GM18511 (cell line): ENCODE measurements around the gene ADK.

ENCODE experiments used
- ATAC-seq: cut with Tn5 transposase; IDR thresholded peaks from one replicate; pipeline ENCODE4 v1.9.1; 2021; ENCODE audit warnings: mild to moderate bottlenecking, moderate library complexity; ENCODE audit not compliant: unreplicated experiment

ADK gene

DNA sequence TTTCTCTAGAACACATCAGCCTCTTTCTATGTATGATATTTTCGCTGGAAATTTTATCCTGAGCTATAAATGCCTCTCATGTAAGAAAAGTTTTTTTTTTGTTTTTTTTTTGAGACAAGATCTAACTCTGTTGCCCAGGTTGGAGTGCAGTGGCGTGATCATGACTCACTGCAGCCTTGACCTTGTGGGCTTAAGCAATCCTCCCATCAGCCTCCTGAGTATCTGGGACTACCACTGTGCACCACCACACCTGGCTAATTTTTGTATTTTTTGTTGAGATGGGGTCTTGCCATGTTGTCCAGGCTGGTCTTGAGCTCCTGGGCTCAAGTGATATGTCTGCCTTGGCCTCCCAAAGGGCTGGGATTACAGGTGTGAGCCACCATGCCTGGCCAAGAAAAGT, 80.4 kb downstream of the ADK start:
- ATAC-seq: no peak

DNA sequence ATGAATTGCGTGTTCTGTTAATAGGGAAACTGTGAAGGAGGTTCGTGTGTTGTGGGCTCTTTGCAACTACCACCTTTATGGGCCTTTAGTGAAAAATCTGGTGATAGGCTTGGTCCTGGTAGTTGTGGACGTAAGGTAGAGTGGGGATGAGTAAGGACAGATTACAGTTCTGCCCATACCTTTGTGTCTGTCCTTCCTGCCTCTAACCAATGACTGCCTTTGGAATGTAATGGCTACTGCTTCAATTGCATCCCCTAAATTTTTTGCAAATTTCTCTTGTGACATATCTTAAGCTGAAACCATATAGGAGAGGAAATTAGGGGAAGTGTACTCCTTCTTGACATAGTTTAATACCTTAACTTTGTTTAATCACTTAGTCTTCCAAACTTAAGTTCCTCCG, 82.3 kb downstream of the ADK start:
- ATAC-seq: no peak

DNA sequence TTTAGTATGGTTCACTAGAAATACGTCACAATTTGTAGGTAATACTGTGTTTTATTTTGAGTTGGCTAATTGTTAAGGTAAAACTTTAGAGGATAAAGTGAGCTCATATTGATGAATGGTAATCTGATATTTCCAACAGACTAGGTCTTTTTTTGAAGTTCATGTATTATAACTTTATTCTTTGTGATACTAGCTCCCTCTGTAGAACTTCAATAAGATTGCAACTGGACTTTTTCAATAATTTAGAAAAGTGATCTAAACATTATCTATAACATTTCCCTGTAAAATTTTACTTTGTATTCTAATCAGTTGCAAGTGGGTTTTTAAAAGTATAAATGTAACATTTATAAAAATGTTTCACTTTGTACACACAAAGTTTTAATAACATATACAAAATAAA, 83.5 kb downstream of the ADK start:
- no peak for ATAC-seq

DNA sequence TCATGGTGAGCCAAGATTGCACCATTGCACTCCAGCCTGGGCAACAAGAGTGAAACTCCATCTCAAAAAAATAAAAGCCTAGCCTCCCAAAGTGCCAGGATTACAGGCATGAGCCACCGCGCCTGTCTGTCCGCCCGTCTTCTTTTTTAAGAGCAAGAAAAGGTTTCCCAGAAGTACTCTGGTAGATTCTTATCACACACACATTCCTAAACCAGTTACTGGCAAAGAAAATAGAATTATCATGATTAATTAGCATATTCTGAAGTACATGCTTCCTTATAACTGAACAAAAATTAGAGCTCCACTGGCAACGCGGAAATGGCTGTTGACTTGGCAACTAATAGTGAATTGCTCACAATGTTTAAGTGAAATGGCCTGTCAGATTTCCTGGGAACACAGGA, 87.0 kb downstream of the ADK start:
- ATAC-seq: no peak

DNA sequence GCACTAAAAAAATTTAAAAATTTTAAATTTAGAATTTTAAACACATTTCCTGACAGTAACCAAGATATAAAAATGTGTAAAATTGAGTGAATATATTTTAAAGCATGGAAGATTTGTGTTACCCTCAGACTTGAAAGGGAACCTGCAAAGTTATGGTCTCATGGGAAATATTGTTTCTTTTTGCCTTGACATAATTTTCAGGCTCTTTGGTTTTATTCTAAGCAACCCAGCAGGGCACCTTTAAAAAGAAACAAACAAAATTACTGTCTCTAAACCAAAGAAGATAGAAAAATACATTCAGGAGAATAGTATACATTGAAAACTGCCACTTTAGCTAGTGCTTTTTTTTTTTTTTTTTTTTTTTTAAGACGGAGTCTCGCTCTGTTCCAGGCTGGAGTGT, 87.5 kb downstream of the ADK start:
- no peak for ATAC-seq

DNA sequence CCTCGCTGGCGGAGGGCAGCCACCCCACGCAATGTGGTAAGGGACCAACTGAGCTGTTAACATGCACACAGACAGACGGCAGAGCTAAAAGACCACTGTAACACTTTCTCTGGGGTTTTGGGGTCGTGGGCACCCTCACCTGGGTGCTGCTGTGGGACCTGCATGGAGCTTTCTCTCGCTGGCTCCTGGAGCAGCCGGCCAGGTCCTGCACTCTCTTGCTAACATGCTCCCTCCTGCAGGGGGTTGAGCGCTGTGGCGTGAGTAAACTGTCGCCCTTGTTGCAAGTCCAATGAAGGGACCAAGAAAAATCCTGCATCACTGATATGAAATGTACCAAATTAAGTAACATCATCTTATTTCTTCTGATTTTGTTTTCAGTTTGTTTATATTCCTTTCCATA, 92.0 kb downstream of the ADK start:
- ATAC-seq: no peak

DNA sequence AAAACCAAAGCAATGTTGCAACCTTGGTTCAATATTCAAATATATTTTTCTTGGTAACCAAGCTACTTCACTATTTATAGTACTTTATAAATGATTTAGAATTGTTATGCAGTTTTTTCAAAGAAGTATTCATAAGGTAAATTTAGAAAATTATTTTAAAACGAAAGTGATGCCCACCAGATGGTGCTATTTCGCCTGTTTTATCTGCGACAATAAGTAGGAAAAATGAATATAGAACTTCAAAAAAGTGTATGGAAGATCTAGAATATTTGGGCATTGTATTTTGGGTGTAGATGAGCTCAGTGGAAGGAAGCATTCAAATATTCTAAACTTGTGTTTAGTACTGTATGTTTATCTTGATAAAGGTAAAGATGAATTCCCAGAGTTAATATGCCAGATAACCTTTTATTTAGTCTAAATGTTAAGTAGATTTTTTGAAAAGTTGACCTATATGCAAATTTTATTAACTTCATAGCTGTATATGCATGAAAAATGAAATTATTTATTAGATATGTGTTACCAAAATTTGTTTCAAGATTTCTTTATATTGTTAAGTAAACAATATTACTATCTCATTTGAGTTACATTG, 93.2 kb downstream of the ADK start:
- no peak for ATAC-seq

DNA sequence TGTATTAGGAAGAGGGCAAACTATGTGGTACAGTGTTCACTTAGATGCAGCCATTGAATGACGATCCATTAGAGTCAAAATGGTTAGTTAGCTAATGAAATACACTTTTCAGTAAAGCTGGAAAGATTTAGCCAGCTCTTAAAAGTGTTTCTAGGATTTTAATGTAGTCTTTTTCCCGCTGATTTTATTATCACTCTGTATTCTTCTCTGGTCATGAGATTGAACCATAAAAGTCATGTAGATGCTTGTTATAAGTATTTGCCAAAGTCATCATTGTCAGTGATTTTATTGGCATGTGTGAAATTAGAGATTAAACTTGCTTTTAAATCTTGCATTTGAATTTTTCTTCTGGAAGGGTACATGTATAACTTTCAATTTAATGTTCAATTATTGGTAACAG, 93.8 kb downstream of the ADK start:
- no peak for ATAC-seq

DNA sequence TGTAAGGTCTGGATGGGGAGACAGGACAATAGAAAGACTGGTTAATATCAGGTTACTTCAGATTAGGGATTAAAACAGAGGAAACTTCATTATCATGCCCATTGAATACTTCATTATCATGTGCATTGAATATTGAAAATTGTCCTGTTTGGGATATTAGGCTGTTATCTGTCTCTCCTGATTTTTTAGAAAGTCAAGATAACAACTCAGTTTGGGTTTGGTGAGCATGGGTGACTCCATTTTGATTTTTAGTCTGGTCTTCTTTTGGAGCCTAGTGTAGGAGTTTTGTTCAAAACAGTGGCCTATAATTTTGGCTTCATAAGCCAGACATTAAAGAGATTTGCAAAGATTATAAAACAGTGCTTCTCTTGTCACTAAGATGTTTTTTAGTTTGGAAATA, 95.5 kb downstream of the ADK start:
- no peak for ATAC-seq

DNA sequence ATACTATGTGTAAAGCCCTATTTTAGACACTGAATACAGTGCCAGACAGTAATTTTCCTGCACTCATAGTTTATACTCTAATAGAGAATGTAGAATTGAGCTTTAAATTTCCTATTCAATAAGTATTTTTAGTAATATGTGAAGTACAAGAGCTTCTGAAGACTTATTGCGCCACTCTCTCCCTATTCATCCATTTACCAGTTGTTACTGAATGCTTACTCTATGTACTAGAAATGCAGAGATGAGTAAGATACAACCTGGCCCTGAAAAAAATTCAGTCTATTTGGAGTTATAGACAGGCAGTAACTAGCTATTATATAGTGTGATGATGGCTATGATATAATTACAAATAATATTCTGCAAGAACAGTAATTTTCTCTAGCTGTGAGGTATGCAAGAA, 98.8 kb downstream of the ADK start:
- no peak for ATAC-seq

DNA sequence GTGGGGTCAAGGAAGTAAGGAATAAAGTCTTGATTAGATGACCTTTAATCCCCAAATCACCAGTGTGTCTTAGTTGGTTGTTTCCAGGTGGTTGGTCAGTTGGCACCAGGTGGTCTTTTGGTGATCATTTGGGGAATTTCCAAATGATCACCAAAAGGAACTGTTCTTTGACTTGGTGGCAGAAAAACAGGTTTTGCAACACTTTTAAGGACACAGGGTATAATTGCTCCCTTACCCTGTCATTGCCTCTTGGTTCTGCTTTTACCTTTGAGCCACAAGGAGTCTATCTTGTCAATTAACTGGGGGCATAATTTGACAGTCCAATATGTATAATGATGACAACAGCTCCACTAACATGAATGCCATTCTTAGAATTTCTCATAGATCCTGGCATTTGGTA, 104.2 kb downstream of the ADK start:
- ATAC-seq: no peak

DNA sequence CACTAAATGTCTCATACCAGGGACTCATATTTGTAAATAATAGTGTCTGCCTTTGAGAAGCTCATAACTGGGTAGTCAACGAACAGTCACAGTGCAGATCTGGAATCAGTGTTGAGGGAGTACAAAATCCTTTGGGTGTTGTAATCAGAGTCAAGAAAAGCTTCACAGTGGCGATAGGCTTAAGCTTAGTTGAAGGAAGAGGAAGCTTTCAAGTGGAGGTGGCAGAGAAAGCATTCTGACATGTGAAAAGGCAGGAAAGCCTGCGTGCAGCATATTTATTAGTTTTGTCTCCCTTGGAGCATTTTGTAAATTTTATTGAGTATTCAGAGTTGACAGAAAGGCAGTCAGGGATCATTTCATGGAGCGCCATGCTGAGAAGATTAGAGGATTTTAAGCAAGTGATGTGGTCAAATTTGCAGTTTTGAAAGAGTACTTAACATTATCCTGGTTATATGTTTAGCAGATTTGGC, 104.9 kb downstream of the ADK start:
- ATAC-seq: no peak

DNA sequence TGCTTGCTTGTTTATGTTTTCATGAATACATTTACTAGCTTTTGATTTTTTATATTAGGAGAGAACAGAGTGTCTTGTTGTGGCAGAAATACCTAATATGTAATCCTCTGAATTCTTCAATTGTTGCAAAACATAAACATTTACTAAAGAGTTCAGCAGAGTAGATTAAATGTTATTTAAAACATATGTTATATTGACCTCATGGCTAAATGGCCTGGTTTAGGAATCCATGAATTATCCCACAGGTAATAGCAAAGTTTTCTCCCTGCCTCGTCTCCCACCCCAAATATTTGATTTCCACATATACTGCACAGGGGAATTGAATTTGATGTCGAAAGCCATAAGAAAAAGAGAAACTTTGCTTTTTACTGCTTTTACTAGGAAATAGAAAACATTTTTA, 111.8 kb downstream of the ADK start:
- ATAC-seq: no peak

DNA sequence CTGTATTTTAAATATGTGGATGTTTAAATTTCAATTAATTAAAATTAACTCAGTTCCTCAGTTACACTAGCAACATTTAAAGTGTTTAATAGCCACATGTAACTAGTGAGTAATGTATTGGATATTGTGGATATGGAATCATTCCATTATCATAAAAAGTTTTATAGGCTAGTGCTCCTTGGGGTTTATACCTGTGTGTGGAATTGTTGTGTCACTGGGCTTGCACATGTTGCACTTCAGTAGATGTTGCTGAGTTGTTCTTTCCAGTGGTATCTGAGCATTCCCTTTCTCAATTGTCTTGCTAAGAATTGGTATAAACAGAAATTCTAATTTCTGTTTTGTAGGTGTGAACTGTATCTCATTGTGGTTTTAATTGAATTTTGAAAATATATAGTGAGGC, 113.0 kb downstream of the ADK start:
- ATAC-seq: no peak

DNA sequence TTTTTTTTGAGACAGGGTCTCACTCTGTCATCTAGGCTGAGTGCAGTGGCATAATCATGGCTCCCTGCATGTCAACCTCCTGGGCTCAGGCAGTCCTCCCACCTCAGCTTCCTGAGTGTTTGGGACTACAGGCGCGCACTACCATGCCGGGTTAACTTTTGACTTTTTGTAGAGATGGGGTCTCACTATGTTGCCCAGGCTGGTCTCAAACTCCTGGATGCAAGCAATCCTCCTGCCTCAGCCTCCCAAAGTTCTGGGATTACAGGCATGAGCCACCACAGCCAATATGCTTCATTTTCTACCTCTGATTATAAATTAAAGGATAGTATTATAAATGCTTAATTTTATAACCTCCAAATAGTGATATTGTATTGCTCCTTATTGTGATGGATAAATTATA, 121.3 kb downstream of the ADK start:
- ATAC-seq: no peak

DNA sequence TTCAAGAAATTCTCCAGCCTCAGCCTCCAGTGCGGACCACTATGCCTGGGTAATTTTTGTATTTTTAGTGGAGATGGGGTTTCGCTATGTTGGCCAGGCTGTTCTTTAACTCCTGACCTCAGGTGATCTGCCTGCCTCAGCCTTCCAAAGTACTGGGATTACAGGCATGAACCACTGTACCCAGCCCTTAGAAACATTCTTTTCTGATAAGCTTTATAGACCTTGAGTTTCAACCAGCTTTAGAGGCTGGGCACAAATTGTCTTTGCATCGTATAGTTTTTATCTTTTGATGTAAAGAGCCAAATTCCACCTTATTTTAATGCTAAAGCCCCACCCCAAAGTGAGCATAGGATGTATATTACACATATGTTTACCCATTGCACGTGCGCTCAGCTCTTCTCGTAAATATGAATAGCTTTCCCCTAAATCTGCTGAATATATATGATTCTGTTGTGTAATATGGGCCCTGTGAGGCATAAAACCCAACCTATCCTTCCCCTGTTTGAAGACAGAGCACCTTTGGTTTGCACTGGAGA, 124.8 kb downstream of the ADK start:
- ATAC-seq: no peak

DNA sequence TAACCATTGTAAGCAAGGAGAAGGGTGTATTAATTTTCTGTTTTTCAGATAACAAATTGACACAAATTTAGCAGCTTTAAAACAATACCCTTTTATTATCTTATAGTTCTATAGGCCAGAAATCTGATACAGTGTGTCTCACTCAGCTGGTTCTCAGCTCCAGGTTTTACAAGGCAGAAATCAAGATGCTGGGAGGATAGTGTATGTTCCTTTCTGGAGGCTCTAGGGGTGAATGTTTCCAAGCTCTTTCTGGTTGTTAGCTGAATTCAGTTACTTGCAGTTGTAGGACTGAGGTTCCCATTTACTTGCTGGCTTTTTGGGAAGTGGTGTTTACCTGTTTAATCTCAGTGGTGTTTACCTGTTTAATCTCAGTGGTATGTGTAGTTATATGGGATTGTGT, 125.4 kb downstream of the ADK start:
- ATAC-seq: no peak

DNA sequence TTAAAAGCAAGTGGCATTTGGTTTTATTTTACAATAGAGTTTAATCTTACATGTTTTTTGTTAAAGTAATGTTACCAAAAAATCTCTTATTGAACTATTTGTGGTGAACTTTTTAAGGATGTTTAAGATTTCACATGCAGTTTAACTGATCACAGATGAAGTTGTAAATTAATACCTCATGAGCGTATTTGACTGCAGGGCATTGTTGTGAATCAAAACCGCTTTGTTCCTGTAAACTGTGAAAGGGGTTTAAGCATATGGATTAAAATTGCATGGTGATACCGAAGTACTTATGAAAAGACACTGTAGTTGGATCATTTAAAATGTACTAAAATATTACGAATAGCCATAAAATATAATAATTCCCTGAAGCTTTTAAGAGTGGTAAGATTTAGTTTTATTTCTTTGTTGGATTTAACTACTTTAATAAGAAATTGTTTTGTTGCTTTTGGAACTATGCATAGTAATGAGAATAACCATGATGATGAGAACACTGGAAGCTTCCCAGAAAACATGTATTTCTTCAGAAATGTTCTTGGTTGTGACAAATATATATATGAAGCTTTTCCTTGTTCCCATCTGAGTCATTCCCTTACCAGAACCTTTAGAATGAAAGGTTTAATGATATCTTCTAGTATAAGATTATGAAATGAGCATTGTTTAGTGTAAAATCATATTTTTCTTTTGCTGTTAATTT, 131.3 kb downstream of the ADK start:
- ATAC-seq: no peak

DNA sequence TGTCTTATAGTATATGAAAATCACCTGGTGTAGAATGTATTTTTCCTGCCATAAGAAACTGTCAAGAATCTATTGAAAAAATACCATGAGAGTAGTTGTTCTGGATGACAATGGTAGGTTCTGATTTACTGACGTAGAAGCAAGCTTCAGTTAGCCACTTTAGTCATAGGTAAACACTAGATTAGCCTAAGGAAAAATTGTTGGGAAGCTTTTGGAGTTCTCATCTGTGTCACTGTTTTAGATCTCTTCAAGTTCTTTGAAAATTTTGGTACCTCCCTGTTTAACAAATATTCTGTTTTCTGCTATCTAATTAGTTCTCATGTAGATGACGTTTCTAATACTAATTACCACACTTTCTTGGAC, 131.8 kb downstream of the ADK start:
- no peak for ATAC-seq

DNA sequence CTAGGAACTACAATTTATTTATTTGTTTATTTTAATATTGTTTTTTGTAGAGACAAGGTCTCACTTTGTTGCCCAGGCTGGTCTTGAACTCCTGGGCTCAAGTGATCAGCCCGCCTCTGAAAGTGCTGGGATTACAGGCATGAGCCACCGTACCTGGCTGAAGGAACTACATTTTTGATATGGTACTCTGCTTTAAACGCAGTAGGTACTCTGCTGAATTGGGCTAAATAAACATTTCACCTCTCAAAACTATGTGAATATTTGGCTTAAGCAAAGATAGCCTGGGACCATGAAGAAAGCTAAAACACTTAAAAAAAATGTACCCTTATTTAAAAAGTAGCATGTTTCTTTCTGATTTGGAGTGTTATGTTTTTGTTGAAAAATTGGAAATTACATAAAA, 138.2 kb downstream of the ADK start:
- ATAC-seq: no peak

DNA sequence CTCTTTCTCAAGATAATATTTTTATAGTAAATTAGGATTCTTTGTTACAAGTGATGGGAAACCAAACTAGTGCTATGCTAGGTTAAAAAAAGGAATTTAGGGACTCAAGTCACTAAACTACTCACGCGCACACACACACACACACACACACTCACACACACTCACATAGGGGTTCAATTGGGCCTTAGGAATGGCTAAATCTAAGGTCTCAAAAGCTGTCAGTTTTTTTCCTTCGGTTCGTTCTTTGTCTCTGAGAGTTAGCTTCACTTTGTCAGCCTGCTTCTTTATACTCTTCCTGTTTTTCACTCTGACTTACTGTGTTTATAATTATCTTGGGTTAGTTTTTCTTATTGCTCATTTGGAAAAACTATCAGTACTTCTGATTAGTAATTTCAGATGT, 138.9 kb downstream of the ADK start:
- ATAC-seq: no peak

DNA sequence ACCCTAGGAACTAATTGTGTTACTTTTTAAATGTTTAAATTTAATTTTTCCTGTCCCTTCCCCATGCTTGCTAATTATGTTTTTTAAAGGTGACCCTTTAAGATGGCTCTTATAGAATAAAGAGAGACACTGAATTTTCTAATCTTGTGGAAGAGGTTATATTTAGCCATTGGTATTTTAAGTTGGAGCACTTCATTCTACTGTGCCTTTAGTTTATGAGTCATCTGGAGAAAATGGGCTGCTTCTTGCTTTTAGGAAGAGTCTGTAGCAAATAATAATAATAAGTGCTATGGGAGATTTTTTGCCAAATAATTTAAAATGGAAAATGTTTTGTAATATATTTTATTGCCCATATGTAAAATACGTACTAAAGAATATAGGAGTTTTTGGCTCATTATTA, 139.7 kb downstream of the ADK start:
- no peak for ATAC-seq

DNA sequence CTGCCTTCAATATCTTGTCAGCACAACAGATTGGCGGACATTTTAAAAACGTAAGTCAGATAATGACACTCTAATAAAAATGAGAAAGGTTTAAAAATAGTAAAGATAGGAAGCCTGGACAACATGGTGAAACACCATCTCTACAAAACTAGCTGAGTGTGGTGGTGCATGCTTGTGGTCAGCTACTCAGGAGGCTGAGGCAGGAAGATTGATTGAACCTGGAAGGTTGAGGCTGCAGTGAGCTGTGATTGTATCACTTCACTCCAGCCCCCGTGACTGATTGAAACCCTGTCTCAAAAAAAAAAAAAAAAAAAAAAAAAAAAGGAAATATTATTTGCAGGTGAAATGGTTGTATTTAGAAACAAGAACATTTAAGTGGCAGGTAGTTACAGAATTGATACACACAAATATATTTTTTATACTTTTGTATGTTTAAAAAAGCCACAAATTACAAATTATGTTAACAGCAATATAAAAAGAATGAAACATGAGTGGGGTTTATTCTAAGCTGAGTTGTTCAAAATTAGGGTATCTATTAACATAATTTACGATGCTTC, 141.9 kb downstream of the ADK start:
- ATAC-seq: no peak
